ENCODE data around the gene NGEF.

The NGEF gene

GRCh38 chr2:232875256-232876121 is 137.6 kb downstream of the NGEF start:
- Histone ChIP-seq H3K4me3 (peak overlapping the region; percentile 72), H3K27ac (no peak overlapping the region)
- TF ChIP-seq, protein P1, sequence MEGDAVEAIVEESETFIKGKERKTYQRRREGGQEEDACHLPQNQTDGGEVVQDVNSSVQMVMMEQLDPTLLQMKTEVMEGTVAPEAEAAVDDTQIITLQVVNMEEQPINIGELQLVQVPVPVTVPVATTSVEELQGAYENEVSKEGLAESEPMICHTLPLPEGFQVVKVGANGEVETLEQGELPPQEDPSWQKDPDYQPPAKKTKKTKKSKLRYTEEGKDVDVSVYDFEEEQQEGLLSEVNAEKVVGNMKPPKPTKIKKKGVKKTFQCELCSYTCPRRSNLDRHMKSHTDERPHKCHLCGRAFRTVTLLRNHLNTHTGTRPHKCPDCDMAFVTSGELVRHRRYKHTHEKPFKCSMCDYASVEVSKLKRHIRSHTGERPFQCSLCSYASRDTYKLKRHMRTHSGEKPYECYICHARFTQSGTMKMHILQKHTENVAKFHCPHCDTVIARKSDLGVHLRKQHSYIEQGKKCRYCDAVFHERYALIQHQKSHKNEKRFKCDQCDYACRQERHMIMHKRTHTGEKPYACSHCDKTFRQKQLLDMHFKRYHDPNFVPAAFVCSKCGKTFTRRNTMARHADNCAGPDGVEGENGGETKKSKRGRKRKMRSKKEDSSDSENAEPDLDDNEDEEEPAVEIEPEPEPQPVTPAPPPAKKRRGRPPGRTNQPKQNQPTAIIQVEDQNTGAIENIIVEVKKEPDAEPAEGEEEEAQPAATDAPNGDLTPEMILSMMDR (IDR thresholded peaks at IDR 0.05), result no peak
- no peak for DNase-seq (ENCODE audit: low spot score)

- no peak for DNase-seq (ENCODE audit: low spot score)
- TF ChIP-seq, protein P1 (IDR thresholded peaks at IDR 0.05), result no peak
- Histone ChIP-seq H3K4me3 (no peak overlapping the region), H3K27ac (no peak overlapping the region)
These were observed 138.3 kb downstream of the NGEF start for GRCh38 chr2:232874677-232875223.

DNA sequence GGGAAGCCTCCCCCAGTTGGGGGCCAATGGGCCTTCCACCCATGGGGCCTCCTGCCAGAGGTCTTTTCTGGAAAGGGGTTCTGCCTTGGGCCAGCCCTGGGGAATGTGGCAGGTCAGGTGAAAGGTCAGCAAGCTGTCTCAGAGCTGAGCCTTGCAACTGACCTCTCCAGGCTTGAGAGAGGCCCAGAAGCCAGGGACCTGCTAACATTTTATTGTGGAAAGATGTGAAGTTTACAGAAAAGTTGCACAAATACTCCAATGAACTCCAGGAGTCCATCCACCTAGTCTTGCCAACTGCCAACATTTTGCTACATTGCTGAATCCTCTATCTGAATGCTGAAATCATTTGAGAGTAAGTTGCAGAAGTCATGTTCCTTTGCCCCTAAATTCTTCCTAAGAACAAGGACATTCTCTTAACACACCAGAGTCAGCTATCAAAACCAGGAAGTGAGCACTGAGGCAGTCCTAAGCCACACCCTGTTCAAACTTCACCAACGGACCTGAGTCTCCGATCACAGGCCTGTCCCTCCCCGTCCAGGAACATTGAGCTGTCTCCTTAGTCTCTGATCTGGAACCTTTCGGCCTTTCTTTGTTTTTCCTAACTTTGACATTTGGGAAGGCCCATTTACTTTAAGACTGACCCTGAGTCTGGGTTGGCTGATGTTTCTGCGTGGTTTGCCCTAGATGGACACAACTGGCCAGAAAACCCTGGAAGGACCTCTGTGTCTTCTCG is 139.0 kb downstream of the NGEF start:
- no peak overlapping the region for H3K4me3 ChIP-seq
- no peak overlapping the region for H3K27ac ChIP-seq
- TF ChIP-seq, protein P1 (IDR thresholded peaks at IDR 0.05), result no peak
- no peak for DNase-seq (ENCODE audit: low spot score)

DNA sequence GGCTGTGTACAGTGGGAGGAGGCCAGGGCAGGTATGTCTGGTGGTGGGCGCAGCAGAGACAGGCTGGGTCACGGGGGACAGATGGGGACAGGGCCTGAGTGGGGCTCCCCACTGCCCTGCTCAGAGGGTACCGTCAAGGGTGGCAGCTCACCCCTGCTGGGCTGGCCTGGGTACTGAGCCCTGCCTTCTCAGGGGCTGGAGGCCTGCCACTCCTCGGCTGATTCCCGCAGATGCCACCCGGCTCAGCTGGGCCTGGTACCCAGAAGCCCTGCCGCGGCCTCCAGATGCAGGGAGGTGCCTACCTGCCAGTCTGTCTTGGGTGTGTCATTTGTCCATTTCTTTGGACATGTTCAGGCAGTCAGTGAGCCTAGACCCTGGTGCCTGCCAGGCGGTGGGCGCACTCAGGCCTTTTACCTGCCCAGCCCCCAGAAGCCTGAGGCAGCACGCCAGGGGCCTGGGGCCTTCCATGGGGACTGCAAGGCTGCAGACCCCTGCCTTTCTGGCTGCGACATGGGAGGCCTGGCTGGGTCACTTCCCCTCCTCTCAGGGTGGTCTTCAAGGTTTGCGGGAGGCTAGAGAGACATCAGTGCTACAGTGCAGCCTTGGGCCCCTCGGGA is 139.7 kb downstream of the NGEF start:
- Histone ChIP-seq H3K4me3 (no peak overlapping the region), H3K27ac (no peak overlapping the region)
- TF ChIP-seq, protein P1 (IDR thresholded peaks at IDR 0.05), result no peak
- no peak for DNase-seq (ENCODE audit: low spot score)

DNA sequence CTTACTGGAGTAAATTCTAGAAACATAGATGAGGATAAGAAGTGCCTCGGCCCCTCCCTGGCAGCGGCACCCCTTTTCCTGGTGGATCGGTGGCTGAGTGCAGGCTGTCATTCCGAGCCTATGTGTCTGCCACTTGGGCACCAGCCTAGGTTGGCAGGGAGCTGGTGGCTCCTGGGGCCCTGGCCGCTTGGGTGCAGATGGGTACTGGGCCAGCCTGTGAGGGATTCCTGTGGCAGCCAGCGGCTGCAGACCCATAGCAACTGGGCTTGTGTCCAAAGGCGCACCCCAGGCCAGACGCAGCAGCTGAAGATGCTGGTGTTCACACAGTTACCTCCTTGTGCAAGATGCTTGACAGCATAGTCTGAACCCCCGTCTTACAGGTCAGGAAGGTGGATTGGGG is 140.2 kb downstream of the NGEF start:
- TF ChIP-seq, protein P1 (IDR thresholded peaks at IDR 0.05), result no peak
- H3K27ac ChIP-seq, result no peak overlapping the region
- H3K4me3 ChIP-seq, result no peak overlapping the region
- no peak for DNase-seq (ENCODE audit: low spot score)

GRCh38 chr2:232871835-232872736 is 141.0 kb downstream of the NGEF start:
- H3K4me3 ChIP-seq, result no peak overlapping the region
- no peak overlapping the region for H3K27ac ChIP-seq
- TF ChIP-seq, protein P1 (IDR thresholded peaks at IDR 0.05), result no peak
- DNase-seq (ENCODE audit: low spot score), result peak; percentile 50

Measured in coronary artery (tissue), 2 donors.